Aorta (tissue), 5 donors: ENCODE data around the gene NT5C2. TPM values are rescaled to one million over a fixed set of nuclear protein-coding genes. Genes with fewer than 3 reads are reported as not detected.
"Not testable (repeated sequence)": the region's sequence is repeated elsewhere in the genome, so short reads cannot be mapped to it uniquely, and the experiment has no call there.

Source experiments
- ATAC-seq: fragments of 200-7000 bp; cut with Tn5 transposase; one replicate; pipeline ENCODE4 v1.9.1; 2022; ENCODE audit warnings: moderate library complexity; ENCODE audit not compliant: low FRiP score
- DNase-seq, 2 donors: peaks; one replicate each; pipeline ENCODE4 v3.0.0-alpha.2; 2020
- H3K27ac ChIP-seq, 2 donors: one replicate each; pipeline ENCODE4 v1.5.1; 2013; ENCODE audit warnings: low read length in 2 of 2, mild to moderate bottlenecking in 2 of 2, moderate library complexity in 2 of 2, control low read depth in 1 of 2, inconsistent platforms in 1 of 2, low read depth in 1 of 2
- H3K27me3 ChIP-seq, 2 donors: one replicate each; pipeline ENCODE4 v1.6.1; 2013; ENCODE audit warnings: control low read depth in 1 of 2, low read length in 1 of 2, mild to moderate bottlenecking in 1 of 2, moderate library complexity in 1 of 2; ENCODE audit not compliant: insufficient read depth in 2 of 2, control insufficient read depth in 1 of 2
- H3K36me3 ChIP-seq, 2 donors: one replicate each; pipeline ENCODE4 v1.6.1; 2013; ENCODE audit warnings: control low read depth in 1 of 2, low read length in 1 of 2, mild to moderate bottlenecking in 1 of 2; ENCODE audit not compliant: insufficient read depth in 2 of 2, control insufficient read depth in 1 of 2
- H3K4me1 ChIP-seq, 2 donors: one replicate each; pipeline ENCODE4 v1.6.1; 2013; ENCODE audit warnings: low read length in 2 of 2, control low read depth in 1 of 2, mild to moderate bottlenecking in 1 of 2, moderate library complexity in 1 of 2; ENCODE audit not compliant: insufficient read depth in 2 of 2, control insufficient read depth in 1 of 2
- H3K4me3 ChIP-seq, 2 donors: one replicate each; pipeline ENCODE4 v1.5.1; 2013; ENCODE audit warnings: low read length in 2 of 2, control low read depth in 1 of 2, mild to moderate bottlenecking in 1 of 2
- H3K9me3 ChIP-seq: one replicate; pipeline ENCODE4 v1.6.1; 2013; ENCODE audit warnings: mild to moderate bottlenecking, low read length; ENCODE audit not compliant: control insufficient read depth
- WGBS, 2 donors: extraction: QIAGEN DNeasy Blood & Tissue Kit; methylation state at CpG; one replicate each; pipeline ENCODE4 v1.1.7; 2013; 5-methylcytosine and 5-hydroxymethylcytosine counted together
- intact Hi-C, 2 donors: fragments of 100-400 bp; cut with DNase I; formaldehyde crosslinking; loops; one replicate each; pipeline versions ENCODE4 v1.14.2 to v1.15.0; 2022
- polyA plus RNA-seq, 2 donors: library from polyadenylated mRNA; stranded (reverse); fragments of 200-250 nt; gene quantifications; one replicate each; pipeline ENCODE4 v1.2.3, GENCODE V29; 2013
- total RNA-seq, 2 donors: library from RNA; stranded (reverse); fragmentation: NEBNext Ultra II Directional; extraction: Animal tissue kit (Norgen Biotek cat#: 25700); gene quantifications; one replicate each; pipeline ENCODE4 v1.2.1, GENCODE V29; 2021
- donor health status: healthy with polysubstance abuse.
- donor health status: Bipolar disorder and iron deficiency.
- donor health status: DM: no; HTN: no; CAD: no.
- donor health status: DM: no; HTN: no; CAD: no.
- donor health status: DM: yes; HTN: yes; CAD: no.

Gene NT5C2
- total and polyA plus RNA-seq, 4 donors: 34.7 to 102 (median 73.9) TPM

DNA sequence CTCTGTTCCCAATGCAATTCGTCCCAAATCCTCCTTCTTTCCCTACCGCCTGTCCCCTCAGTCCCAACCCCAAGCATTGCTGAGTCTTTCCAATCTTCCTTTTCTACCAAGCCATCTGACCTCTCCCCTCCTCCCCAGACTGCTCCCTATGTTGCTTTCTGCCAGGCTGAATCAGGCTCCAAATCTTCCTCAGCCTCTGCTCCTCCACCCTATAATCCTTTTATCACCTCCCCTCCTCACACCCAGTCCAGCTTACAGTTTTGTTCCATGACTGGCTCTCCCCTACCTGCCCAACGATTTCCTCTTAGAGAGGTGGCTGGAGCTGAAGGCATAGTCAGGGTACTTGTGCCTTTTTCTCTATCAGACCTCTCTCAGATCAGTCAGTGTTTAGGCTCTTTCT is 13.6 kb upstream of the NT5C2 start:
- intact Hi-C loops: not testable (repeated sequence)

DNA sequence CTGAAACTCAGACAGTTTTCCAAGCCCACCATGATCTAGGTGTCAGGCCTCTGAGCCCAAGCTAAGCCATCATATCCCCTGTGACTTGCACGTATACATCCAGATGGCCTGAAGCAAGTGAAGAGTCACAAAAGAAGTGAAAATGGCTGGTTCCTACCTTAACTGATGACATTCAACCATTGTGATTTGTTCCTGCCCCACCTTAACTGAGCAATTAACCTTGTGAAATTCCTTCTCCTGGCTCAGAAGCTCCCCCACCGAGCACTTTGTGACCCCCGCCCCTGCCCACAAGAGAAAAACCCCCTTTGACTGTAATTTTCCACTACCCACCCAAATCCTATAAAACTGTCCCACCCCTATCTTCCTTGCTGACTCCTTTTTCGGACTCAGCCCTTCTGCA is 12.3 kb upstream of the NT5C2 start:
- H3K4me3 ChIP-seq, H3K27me3 ChIP-seq, intact Hi-C loops, H3K4me1 ChIP-seq, ATAC-seq, H3K27ac ChIP-seq, H3K9me3 ChIP-seq, DNase-seq, H3K36me3 ChIP-seq: not testable (repeated sequence)
- 89 to 92% methylated on average over 4 of the region's 4 CpGs for WGBS, 2 donors

More for the DNA sequence above, 13.6 kb upstream of the NT5C2 start:
- not testable (repeated sequence) for H3K9me3 ChIP-seq, H3K36me3 ChIP-seq, H3K27me3 ChIP-seq, ATAC-seq, DNase-seq, H3K4me3 ChIP-seq, H3K4me1 ChIP-seq, H3K27ac ChIP-seq
- 84 to 87% methylated on average over 3 of the region's 3 CpGs for WGBS, 2 donors

DNA sequence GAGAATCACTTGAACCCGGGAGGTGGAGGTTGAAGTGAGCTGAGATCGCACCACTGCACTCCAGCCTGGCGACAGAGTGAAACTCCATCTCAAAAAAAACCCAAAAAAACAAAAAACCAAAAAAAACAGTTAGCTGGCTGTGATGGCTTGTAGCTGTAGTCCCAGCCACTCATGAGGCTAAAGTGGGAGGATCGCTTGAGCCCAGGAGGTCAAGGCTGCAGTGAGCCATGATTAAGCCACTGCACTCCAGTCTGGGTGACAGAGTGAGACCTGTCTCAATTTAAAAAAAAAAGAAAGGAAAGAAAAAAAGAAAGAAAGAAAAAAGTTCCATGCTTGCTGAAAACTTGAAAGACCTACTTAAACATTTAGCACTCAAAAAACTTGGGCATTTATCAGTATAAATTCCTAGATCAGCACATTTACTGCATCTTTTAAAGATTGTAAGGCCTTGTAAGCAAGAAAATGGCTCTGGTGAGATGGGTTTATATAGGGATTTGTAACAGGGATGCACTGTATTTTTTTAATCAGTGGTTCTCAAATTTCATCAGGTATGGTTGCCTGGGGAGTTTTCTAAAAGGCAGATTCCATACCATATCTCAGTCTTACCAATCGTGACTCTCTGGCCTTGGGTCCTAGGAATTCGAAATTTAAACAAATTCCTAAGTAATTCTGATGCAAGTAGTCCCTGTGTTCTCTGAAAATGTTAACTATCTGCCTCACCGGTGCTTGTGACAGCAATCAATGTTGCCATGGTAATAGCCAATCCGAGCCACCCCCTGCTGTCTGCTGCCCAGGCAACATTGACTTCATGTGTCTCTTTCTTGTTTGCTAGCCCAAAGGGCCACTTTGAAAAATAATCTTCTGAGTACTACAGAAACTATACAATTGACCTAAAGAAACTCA is 11.5 kb upstream of the NT5C2 start:
- ATAC-seq (no peak), DNase-seq (no peak)
- Histone ChIP-seq H3K27me3 (no peaks in the 10 kb centered on the region), H3K4me3 (no peak overlapping the region), H3K36me3 (no peaks in the 10 kb centered on the region), H3K9me3 (no peaks in the 10 kb centered on the region), H3K4me1 (no peaks in the 10 kb centered on the region), H3K27ac (no peak overlapping the region)
- WGBS, 2 donors: 80 to 81% methylated on average over 8 of the region's 8 CpGs
- intact Hi-C loops: no loop called here

GRCh38 chr10:103203466-103203865 is 10.4 kb upstream of the NT5C2 start:
- Histone ChIP-seq H3K4me1 (no peaks in the 10 kb centered on the region), H3K27ac (no peak overlapping the region), H3K27me3 (no peaks in the 10 kb centered on the region), H3K36me3 (no peaks in the 10 kb centered on the region), H3K9me3 (no peaks in the 10 kb centered on the region), H3K4me3 (no peak overlapping the region)
- ATAC-seq: no peak
- 95 to 97% methylated on average over 3 of the region's 3 CpGs for whole genome bisulfite sequencing, 2 donors
- intact Hi-C loops: no loop called here
- no peak for DNase-seq

DNA sequence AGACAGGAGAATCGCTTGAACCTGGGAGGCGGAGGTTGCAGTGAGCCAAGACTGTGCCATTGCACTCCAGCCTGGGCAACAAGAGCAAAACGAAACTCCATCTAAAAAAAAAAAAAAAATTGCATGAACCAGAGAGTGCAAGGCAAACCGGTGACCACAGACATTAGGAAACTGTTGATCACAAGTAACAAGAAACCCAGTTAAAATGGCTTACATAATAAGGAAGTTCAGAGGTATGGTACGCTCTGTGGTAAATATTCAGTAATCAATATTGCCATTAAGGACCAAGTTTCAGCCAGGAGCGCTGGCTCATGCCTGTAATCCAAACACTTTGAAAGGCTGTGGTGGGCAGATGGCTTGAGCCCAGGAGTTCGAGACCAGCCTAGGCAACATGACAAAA is 9.2 kb upstream of the NT5C2 start:
- H3K27ac ChIP-seq: no peak overlapping the region
- H3K4me1 ChIP-seq: peaks cover 0 to 5% of the 10 kb centered on the region in 2 donors
- H3K27me3 ChIP-seq: no peaks in the 10 kb centered on the region
- no peaks in the 10 kb centered on the region for H3K36me3 ChIP-seq
- no peaks in the 10 kb centered on the region for H3K9me3 ChIP-seq
- intact Hi-C loops: no loop called here
- WGBS, 2 donors: 88 to 92% methylated on average over 7 of the region's 7 CpGs
- no peak overlapping the region for H3K4me3 ChIP-seq
- ATAC-seq (no peak), DNase-seq (no peak)

DNA sequence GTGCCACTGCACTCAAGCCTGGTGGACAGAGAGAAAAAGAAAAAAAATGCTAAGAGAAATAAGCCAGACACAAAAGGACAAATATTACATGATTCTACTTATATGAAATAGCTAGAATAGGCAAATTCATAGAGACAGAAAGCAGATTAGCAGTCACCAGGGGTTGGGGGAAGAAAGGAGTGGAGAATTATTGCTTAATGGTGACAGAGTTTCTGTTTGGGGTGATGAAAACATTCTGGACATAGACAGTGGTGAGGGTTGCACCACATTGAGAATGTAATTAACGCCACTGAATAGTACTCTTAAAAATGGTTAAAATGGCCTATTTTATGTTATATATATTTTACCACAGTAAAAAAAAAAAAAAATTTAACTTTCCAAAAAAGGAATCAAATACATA is 6.4 kb upstream of the NT5C2 start:
- Histone ChIP-seq H3K27me3 (no peaks in the 10 kb centered on the region), H3K9me3 (no peaks in the 10 kb centered on the region), H3K4me1 (peaks cover 0 to 5% of the 10 kb centered on the region in 2 donors), H3K27ac (no peak overlapping the region), H3K4me3 (no peak overlapping the region), H3K36me3 (no peaks in the 10 kb centered on the region)
- 100% methylated on average over 1 of the region's 1 CpG for WGBS, 2 donors
- intact Hi-C loops: no loop called here
- ATAC-seq (no peak), DNase-seq (no peak)

- intact Hi-C loops: no loop called here
These were observed 5.6 kb upstream of the NT5C2 start for GRCh38 chr10:103198648-103199047.

GRCh38 chr10:103197903-103198302 is 4.8 kb upstream of the NT5C2 start:
- DNase-seq (no peak), ATAC-seq (no peak)
- no peaks in the 10 kb centered on the region for H3K27me3 ChIP-seq
- no peaks in the 10 kb centered on the region for H3K36me3 ChIP-seq
- H3K27ac ChIP-seq: no peak overlapping the region
- WGBS, 2 donors: 90 to 100% methylated on average over 2 of the region's 2 CpGs
- H3K4me3 ChIP-seq: no peak overlapping the region
- intact Hi-C loops: no loop called here
- peaks cover 2 to 5% of the 10 kb centered on the region in 2 donors for H3K4me1 ChIP-seq
- H3K9me3 ChIP-seq: no peaks in the 10 kb centered on the region

More at GRCh38 chr10:103198648-103199047, 5.6 kb upstream of the NT5C2 start:
- ATAC-seq (no peak), DNase-seq (no peak)
- Histone ChIP-seq H3K4me3 (no peak overlapping the region), H3K4me1 (peaks cover 2 to 5% of the 10 kb centered on the region in 2 donors), H3K27ac (no peak overlapping the region), H3K36me3 (no peaks in the 10 kb centered on the region), H3K27me3 (no peaks in the 10 kb centered on the region), H3K9me3 (no peaks in the 10 kb centered on the region)
- WGBS, 2 donors: 89 to 92% methylated on average over 8 of the region's 8 CpGs

- DNase-seq (peak in 1 of 2 donors; percentile 84), ATAC-seq (peak; percentile 62)
- peaks cover 2 to 5% of the 10 kb centered on the region in 2 donors for H3K4me1 ChIP-seq
- H3K4me3 ChIP-seq: no peak overlapping the region
- WGBS, 2 donors: 38 to 40% methylated on average over 3 of the region's 3 CpGs
- no peaks in the 10 kb centered on the region for H3K9me3 ChIP-seq
- intact Hi-C loops: no loop called here
- no peaks in the 10 kb centered on the region for H3K27me3 ChIP-seq
- peak overlapping the region in 1 of 2 donors; percentile 66 for H3K27ac ChIP-seq
- no peaks in the 10 kb centered on the region for H3K36me3 ChIP-seq
These were observed 4.1 kb upstream of the NT5C2 start for GRCh38 chr10:103197174-103197573.
